NCI-H1048 (cell line): ENCODE measurements around the gene QSOX2.
A peak's percentile ranks its signal among the peaks of the same experiment; 100 is the strongest.
"Not testable (repeated sequence)": the region's sequence is repeated elsewhere in the genome, so short reads cannot be mapped to it uniquely, and the experiment has no call there.

Experiments
- DNase-seq: peaks from one replicate; lab custom pipeline; 2025; lab: John Stamatoyannopoulos, UW

Gene QSOX2

GRCh38 chr9:136236471-136237410 is 8.9 kb downstream of the QSOX2 start:
- DNase-seq: not testable (repeated sequence)

GRCh38 chr9:136235709-136236455 is 9.7 kb downstream of the QSOX2 start:
- DNase-seq: no peak

- DNase-seq: no peak
Observed at GRCh38 chr9:136235171-136235570, 10.4 kb downstream of the QSOX2 start.

- no peak for DNase-seq
Observed at GRCh38 chr9:136234597-136234996, 11.0 kb downstream of the QSOX2 start.

- no peak for DNase-seq
Observed at GRCh38 chr9:136233868-136234267, 11.7 kb downstream of the QSOX2 start.

- no peak for DNase-seq
Observed at GRCh38 chr9:136233411-136233810, 12.2 kb downstream of the QSOX2 start.

GRCh38 chr9:136232969-136233368 is 12.6 kb downstream of the QSOX2 start:
- no peak for DNase-seq

GRCh38 chr9:136231478-136232297 is 13.9 kb downstream of the QSOX2 start:
- DNase-seq: no peak

- DNase-seq: no peak
Observed at GRCh38 chr9:136230773-136231172, 14.8 kb downstream of the QSOX2 start.

- no peak for DNase-seq
Observed at GRCh38 chr9:136230365-136230764, 15.2 kb downstream of the QSOX2 start.

- no peak for DNase-seq
Observed at GRCh38 chr9:136229096-136230065, 16.2 kb downstream of the QSOX2 start.

GRCh38 chr9:136228107-136228875 is 17.3 kb downstream of the QSOX2 start:
- no peak for DNase-seq

GRCh38 chr9:136226680-136227407 is 18.8 kb downstream of the QSOX2 start:
- no peak for DNase-seq

- DNase-seq: peak; percentile 38
Observed at GRCh38 chr9:136225748-136226679, 19.6 kb downstream of the QSOX2 start.

GRCh38 chr9:136225366-136225747 is 20.3 kb downstream of the QSOX2 start:
- no peak for DNase-seq

- DNase-seq: no peak
Observed at GRCh38 chr9:136223871-136224640, 21.6 kb downstream of the QSOX2 start.

GRCh38 chr9:136222906-136223285 is 22.7 kb downstream of the QSOX2 start:
- no peak for DNase-seq
